Occipital lobe (tissue), 2 donors: ENCODE measurements around the gene TRMO. TPM values are rescaled to one million over a fixed set of nuclear protein-coding genes. Genes with fewer than 3 reads are reported as not detected.

Experiments used
- DNase-seq: peaks from one replicate; lab custom pipeline; 2025; lab: John Stamatoyannopoulos, UW
- total RNA-seq: library from RNA; depleted of rRNA; stranded (reverse); fragments of >200 nt; gene quantifications from one replicate; pipeline ENCODE4 v1.2.3, GENCODE V29; 2014

TRMO gene
- total RNA-seq, 1 donor from 2014 or later, result 14.7 TPM

DNA sequence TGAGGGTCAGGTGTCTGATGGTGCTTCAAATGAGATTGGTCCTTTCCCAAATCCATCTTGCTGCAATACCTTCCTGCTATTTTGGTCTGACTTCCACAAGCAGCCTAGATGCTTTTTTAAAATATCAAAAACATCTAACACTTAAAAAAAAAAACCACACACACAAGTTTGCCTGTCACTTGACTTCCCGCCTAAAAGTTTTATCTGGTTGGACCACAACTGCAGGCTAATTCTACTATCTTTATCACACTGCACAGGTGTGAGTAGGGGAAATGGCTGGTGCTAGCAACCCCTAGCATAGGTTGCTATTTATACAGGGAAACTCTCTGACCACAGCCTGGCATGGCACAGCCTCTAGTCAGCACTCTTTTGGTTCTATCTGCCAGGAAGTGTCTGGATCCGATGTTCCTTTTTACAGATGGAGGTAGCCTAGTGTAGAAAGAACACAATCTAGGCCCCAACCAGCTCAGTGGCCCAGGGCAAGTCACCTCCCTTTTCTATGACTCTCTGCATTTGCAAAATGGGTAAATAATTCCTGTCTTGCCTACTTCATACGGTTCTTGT, 15.9 kb upstream of the TRMO start, which contains the start of gene HEMGN:
Gene HEMGN, minus strand, starts transcription at position 92 of the 564 bp plus-strand sequence. Its CDS starts 36 bp downstream, at position 56.
- no peak for DNase-seq

DNA sequence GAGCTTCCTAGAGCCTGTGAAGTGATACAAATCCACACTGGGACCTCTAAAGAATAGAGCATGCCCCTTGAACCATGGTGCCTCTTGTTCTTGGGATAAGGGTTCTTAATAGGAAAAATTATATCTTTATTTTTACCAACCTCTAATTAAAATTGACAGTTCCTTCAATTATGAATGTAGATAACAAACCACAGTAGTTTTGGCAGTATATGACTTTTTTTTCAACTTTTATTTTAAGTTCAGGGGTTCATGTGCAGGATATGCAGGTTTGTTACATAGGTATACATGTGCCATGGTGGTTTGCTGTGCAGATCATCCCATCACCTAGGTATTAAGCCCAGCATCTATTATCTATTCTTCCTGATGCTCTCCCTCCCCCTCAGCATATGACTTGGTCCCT, 14.7 kb upstream of the TRMO start:
- no peak for DNase-seq

GRCh38 chr9:97935276-97935675, 13.0 kb upstream of the TRMO start:
- no peak for DNase-seq

GRCh38 chr9:97934321-97935115, 12.2 kb upstream of the TRMO start:
- DNase-seq, result no peak

DNA sequence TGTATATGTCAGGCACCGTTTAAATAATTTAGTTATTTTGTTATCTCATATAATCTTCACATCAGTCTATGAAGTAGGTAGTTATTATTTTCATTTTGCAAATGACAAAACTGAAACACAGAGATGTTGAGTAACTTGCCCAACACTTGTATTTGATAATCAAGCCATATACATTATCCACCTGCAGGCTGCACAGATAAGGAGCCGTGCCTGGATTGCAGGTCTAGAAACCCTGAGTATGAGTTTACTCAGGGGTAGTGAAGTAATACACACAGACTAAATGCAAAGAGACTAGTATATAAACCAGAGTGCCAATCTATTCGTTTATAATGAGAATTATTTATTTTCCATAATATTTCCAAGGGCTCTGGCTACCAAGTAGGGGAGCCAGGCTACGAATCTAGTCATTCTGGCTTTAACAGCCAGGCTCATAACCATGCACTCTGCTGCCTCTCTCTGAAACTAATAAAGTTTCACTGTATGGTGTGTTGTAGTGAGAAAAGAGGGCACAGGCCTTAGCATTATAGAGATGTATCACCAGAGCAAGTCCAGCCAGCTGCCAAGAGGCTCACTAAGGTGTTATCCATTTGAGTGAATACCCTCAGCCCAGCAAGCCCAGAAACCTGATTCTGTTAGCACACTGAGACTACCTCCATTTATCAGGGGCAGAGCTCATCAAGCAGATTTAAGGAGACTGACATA, 11.1 kb upstream of the TRMO start:
- DNase-seq, result no peak

DNA sequence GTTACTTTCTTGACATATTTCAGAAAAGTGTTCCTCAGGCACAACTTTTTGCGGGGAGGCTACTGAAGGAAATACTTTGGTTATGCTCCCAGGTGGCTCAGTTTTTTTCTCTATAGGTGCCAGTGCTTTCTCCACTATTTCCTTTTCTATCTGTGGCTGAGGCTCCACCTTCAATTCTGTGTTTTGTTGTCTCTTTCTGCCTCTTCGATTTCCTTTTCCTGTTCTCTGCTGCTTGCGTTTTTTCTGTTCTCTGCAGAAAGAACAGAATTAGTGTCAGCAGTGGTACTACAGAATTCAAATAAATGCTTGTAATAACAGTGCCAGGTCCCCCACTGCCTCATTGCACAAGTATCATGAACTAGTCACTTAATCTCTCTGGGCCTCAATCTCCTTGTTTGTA, 8.7 kb upstream of the TRMO start:
- DNase-seq, result no peak

GRCh38 chr9:97928986-97929604, 6.8 kb upstream of the TRMO start:
- DNase-seq, result no peak

DNA sequence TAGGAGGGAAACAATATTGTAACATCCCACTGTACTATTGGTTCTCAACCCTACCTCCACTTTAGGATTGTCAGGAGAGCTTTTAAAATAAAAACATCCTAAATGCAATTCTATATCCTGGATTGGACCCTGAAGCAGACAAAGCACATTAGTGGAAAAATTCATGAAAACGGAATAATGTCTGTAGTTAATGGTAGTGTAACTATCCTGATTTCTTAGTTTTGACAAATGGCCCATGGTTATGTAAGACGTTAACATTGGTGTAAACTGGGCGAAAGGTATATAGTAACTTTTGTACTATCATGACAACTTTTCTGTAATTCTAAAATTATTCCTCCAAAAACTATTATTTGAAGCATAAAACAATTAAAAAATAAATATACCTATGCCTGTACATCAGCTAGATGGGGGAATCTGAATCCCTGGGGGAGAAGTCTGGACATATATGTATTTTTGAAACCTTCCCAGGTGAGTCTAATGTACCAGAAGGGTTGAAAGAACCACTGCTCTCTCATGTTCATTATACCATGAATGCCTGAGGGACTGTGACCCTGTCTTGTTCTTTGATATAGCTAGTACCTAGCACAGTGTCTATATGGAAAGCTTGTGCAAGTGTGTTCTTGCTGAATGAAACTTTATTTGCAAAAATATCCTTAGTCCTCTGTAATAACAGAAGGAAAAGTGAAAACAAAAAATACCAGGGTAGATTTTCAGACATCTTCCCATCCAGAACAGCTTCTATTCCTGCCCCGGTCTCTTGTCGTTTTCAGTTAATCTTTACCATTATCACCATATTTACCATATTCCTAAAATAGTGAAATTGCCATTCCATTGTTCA, 3.4 kb upstream of the TRMO start:
- DNase-seq, result no peak

GRCh38 chr9:97924386-97924785, 2.1 kb upstream of the TRMO start:
- no peak for DNase-seq

DNA sequence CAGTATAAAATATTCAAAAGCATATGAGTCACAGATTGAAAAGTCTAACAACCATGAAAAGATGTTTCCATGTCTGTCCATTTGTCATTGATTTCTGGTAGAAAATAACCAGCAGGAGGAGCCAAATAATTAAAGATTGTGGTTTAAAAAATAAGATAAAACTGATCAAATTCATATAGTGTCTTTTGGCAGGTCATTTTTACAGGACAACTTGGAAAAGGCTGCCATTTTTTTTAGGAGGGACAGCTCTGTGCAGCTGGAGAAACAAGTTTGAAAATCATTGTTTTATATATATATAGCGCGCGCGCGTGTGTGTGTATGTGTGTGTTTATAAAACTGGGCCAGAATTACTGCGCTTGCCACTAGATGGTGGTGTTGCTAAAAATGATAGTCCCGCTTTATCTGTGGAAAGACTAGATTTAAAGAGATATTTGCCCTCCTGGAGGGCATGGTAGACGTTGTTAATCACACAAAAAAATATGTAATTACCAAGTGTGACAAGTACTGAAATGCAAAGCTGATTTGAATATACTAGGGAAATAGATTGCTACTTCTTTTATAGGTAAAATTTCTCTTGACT, 1.3 kb upstream of the TRMO start:
- DNase-seq, result peak; percentile 60

GRCh38 chr9:97919217-97919813, 3.0 kb downstream of the TRMO start:
- no peak for DNase-seq

DNA sequence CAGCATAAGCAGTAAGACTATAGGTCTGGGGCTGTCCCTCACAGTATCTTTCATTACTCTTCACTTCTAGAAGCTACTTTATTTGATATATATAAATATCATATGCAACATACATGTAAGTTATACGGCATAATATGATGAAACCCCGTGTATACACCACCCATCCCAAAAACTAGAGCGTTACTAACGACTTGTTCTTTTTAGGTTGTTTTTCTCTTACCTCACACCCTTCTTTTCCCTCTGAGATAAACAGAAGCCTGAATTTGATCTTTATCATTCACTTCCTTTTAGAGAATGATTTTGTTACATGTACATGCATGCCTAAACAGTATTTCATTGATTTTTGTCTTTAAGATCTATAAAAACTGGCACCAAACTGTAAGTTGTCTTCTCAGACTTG, 3.7 kb downstream of the TRMO start:
- no peak for DNase-seq

GRCh38 chr9:97911970-97912369, 10.3 kb downstream of the TRMO start:
- no peak for DNase-seq

DNA sequence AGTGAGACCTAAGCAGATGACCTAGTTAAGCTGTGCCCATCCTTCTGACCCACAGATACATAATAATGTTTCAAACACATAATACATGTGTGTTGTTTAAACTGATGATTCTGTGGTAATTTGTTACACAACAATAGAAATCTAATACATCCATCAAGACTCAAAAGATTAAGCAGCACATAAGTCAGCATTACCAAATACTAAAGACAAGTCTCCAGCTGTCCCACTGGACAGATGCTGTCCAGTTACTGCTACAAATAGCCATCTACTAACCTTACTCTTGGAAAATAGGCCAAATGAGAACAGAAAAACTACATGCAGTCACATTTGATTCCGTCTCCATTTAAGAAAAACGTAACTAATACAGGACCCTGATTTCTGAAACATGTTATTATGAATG, 10.8 kb downstream of the TRMO start:
- no peak for DNase-seq

DNA sequence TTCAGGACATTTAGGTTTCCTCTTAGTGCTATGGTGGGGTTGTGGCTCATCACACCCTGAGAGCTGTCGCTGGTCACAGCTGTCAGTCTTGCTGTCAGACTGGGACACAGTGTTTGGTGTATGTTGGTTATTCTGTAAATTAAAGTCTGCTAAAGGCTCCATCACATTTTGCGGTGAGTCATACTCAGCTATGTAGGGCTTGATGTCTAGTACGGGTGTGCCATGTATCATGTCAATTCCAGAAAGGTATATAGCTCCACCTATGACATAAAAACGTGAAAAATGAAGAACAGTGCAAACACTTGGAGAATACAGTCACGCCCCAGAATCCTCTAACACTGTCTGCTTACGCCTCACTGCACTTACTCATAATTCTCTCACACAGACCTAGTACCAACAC, 11.9 kb downstream of the TRMO start:
- no peak for DNase-seq

- DNase-seq, result no peak
Measured at GRCh38 chr9:97908705-97909104, 13.6 kb downstream of the TRMO start.

GRCh38 chr9:97907632-97908031, 14.7 kb downstream of the TRMO start:
- no peak for DNase-seq

DNA sequence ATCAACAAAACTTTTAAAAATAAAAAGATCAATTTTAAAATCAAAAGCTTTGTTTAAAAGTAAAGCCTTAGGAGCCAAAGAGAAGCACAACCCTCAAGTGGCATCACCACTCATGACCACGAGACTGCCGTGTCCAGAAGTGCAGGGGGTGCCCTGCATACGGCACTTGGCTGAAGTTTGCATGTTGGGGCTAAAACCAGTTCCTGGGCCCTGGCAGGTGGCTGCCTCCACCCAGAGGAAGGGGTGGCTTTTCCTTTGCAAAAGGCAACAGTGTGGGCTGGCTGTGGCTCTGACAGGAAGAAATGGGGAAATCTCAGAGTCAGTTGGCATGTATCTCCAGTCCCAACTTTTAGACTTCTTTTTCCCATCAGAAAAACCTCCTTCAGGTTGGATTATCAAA, 15.3 kb downstream of the TRMO start:
- no peak for DNase-seq

DNA sequence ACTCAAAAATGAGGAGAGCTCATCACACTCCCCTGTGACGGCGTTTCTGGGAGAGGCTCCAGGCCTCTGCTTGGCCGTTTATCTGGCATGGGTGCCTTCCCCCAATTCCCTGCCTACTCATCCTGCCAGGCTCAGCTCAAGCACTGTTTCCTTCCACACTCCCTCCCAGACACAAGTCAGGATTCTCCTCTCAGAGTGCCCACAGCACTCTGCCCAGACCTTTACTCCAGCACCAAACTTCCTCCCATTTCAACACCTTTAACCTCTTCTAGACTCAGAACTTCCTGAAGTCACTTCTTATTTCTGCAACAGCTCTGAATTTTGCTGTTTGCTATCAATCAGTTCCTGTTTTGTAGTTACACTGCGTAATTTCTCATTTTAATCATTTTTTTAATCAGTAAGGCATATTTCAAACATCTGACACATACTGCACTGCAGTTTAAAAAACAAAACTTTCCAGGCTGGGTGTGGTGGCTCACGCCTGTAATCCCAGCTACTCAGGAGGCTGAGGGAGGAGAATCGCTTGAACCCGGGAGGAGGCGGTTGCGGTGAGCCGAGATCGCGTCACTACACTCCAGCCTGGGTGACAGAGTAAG, 16.0 kb downstream of the TRMO start:
- DNase-seq, result peak; percentile 49

GRCh38 chr9:97905228-97905627, 17.1 kb downstream of the TRMO start:
- DNase-seq, result no peak
